GM18907 (cell line): ENCODE measurements around the gene NPTX1.

Source experiments
- ATAC-seq: cut with Tn5 transposase; IDR thresholded peaks from one replicate; pipeline ENCODE4 v1.9.1; 2021; ENCODE audit warnings: mild to moderate bottlenecking, moderate library complexity; ENCODE audit not compliant: unreplicated experiment

The NPTX1 gene

DNA sequence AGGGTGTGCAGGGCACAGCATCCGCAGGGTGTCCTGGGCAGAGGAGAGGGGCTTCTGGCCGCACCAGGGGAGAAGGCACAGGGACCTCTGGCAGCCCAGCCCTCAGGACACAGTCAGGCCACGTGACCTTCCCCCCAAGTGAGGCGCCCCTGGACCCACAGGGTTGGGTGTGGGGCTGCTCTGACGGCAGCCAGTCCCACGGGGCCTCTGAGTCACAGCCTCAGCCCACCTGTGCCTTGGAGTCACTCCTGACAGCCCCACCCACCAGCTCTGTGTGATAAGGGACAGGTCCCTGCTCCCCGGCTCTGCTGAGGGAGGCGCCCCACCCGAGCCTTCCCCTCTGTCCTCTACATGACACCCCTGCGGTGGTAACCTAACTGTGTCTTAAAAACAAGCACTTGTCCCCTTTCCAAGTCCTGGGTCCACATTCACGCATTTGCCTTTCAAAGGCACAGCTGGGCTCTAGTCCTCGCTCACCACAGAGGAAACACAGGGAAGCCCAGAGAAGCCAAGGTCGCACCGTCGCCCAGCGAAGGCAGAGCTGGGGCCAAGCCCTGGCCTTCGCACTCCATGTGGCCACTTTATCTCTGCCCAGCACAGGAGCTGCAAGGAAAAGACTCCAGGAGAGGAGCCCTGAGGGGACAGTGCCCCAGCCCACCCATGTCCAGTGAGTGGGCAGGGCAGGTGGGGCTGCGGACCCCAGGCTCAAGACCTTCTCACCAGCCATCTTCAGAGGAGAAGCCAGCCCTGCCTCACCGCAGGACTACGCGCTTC is 5.1 kb upstream of the NPTX1 start:
- ATAC-seq = no peak

DNA sequence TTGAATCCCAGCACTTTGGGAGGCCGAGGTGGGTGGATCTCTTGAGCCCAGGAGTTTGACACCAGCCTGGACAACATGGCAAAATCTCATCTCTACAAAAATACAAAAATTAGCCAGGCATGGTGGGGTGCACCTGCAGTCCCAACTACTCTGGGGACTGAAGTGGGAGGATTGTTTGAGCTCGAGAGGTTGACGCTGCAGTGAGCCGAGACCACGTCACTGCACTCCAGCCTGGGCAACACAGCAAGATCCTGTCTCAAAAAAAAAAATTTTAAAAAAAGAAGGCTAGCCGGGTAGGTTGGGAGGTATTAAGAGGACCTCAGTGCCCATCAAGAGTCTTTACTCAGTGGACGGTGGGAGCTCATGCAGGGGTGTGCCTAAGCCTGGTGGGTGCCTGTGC is 3.8 kb upstream of the NPTX1 start:
- no peak for ATAC-seq

GRCh38 chr17:80479246-80479566 is 2.8 kb upstream of the NPTX1 start:
- ATAC-seq = no peak

DNA sequence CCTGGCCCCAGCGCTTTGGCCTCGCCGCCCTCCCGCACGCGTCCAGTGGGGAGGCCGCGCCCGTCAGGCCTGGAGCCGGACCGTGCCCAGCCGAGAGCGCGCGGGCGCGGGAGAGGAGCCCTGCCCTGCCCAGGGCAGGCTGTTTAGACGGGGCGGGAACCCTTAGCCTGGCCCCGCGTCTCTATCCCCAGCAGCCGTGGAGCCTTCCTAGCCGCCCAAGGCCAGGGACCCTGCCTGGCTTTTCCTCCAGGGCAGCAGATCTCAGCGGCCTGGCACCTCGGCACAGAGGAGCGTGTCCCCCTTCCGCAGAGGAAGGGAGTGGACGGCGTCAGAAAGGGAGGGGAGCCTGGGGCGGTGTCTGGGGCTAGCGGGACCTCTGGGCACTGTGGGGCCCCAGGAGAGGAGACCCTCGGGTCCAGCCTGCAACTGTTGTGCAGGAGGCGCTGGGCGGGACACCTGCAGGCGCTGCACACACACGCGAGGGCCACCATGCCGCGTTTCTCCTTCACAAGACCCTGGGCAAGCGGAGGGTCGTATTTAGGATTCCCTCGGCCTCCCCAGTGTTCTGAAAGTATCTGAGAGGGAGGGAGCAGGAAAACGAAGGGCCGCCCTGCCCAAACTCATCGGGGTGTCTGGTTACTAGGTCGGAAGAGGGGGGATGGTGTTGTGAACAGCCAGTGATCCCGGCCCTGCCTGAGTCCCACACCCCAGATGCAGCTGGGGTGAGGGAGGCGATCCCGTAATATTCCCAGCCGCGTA is 2.3 kb upstream of the NPTX1 start:
- ATAC-seq = no peak

- ATAC-seq = no peak
Observed at GRCh38 chr17:80477647-80478478, 1.5 kb upstream of the NPTX1 start.

DNA sequence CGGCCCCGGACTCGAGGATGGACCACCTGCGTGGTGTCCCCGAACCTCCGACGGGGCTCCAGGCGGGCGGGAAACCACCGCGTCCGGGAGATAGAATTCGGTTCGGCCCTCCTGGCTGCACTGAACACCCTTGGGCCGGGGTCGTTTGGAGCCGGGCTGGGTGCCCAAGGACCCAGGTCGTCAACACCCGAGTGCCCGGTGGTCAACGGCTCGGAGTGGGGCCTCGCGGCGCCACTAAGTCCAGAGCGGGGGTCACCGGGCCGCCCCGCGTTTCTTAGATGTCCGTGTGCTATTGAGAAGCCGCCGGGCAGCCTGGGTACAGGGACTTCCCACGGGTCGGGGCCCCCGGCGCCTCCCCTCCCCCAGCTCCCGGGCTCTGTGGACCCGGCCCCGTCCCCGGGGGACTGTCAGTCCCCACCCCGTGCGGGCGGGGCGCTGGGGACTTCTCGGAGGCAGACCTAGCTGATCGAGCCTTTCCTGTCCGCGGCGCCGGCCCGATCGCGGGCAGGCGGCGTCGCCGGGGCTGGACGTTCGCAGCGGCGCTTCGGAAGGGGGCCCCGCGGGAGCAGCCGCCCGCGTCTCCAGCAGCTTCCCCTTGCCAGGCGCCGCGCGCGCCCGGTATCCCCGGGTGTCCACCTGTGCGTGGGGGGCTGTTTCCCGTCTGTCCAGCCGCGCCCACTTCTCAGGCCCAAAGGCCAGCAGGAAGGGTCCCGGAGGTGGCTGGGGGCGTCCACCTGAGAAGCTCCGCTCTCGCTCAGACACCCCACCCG is 655 bp upstream of the NPTX1 start:
- ATAC-seq = no peak

- ATAC-seq = no peak
Observed at GRCh38 chr17:80474961-80475909, 1.2 kb downstream of the NPTX1 start.

DNA sequence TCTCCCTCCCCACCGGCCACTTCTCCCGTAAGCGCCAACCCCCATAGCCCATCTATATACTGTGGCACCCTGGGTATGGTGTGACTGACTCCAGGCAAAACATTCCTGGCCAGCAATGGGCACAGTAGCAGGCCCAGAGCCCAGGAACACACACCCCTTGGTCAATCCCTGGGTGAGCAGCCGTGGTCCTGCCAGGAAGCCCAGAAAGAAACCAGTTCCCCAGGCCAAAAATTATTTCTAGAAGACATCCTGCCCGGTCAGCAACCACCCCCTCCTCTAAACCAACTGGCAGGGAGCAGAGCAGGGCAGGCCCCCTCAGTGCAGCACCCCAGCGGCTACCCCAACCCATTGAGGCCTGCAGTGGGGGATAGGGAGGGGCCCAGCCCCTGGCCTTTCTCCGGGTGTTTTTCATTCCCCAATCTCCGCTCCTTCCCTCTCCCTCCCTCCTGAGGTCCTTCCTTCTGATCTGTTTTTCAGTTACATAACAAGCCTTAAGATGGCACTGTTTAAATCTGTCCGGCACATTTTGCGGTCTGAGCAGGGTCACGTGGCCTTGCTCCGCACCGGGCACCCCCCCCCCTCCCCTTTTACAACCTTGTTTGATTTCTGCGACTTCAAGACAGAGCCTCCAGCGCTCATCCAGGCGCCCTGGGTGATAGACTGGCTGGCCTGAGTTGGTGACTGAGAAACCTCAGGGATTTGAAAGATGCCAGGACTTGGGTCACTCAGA is 2.0 kb downstream of the NPTX1 start:
- ATAC-seq = no peak

GRCh38 chr17:80473701-80474100 is 2.7 kb downstream of the NPTX1 start:
- ATAC-seq = no peak

GRCh38 chr17:80472996-80473395 is 3.4 kb downstream of the NPTX1 start:
- ATAC-seq = no peak

DNA sequence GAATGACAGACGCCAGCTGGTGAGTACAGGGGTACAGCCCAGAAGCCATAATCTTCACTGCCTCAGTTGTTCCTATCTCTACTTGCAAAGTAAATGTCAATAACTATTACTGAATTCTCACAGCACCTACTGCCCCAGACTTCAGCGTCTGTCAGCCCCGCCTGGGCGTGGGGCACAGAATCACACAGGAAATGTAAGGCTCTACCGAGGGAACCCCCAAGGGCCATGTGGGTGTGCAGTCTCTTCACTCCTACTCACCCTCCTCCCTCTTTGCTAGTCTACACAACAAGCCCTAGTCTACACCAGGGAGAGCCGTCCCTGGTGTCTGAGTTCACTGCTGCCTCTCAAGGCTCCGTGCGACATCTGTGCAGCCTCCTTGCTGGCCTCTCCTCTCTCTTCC is 4.5 kb downstream of the NPTX1 start:
- ATAC-seq = no peak

DNA sequence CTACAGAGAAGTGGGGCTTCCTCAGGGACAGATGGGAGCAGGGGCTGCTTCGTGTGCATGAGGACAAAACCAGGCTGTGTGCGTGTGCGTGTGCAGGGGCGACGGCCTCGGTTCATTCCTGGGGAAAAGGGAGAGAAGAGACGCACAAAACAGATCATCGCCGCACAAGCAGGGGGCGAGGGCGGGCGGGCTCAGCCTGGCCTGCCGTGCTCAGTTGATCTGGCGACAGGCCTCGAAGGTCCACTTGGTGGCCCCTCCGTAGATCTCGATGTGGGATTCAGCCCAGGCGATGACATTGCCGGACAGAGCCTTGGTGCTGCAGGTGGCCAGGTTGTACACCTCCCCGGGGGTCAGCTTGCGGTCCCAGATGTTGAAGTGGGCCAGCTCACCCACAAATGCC is 5.8 kb downstream of the NPTX1 start:
- ATAC-seq = no peak

GRCh38 chr17:80469667-80470066 is 6.7 kb downstream of the NPTX1 start:
- no peak for ATAC-seq

DNA sequence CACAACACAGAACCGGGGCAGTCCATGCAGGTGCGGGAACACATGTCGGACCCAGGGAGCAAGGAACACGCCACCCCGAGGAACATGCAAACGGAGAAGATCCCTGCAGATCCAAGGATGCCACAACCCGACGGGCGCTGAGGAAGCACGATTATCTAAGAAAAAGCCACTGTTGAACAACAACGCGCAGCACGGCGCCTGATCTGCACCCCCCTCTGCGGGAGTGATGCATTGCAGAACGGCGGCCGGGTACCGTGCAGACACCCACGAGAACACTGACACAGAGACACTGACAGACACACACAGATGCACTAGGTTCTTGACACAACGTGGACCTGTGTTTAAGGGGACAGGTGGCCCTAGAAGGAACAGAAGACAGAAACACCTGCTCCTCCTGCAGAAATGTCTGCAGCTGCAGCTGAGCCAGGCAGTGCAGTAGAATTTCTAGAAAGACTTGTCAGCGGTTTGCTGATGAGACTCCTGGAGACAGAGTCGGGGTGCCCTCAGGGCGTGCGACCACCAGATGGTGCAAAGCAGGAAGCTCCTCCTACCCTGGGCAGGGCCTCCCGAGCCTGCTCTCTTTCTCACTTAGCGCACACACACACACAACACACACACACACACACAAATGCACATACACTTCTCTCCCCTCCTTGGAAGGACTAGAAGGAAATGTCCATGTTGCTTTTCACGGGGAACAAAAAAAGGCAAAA is 7.5 kb downstream of the NPTX1 start:
- ATAC-seq = no peak

DNA sequence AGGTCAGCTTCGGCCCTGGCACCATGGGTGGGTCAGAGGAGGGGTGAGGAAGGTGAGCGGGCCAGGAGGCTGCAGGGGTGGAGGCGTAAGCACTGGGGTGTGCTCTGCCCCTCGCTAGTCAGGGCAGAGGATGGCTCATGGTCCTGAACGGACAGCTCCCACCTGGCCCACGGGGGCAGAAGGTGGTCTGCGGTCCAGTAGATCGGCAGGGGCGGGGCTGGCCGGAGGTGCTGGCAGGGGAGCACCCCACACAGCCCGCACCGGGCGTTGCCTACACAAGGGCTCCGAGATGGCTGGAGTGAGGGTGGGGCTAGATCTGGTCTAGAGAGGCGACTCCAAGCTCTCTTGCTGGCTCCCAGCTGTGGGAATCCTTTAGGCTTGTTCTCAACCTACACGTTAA is 8.2 kb downstream of the NPTX1 start:
- ATAC-seq = no peak

GRCh38 chr17:80466188-80466705 is 10.2 kb downstream of the NPTX1 start:
- ATAC-seq = no peak

- no peak for ATAC-seq
Observed at GRCh38 chr17:80465327-80465974, 11.0 kb downstream of the NPTX1 start.

DNA sequence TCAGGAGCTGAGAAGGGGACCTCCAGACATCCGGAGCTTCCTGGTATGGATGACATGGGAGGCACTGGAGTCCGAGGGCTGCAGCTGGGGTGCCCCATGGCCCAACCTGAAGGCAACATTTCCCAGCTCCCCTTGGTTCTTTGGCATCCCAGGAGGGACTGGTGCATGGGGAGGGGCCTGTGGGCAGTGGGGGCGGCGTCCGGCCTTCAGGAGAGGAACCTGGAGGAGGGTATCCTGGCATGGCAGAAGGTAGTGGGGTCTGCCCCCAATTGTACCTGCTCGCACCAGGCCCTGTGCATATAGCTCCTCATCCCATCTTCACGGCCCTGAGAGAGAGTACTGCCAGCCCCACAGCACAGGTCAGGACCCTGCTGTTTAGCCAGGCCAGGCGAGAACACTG is 11.9 kb downstream of the NPTX1 start:
- ATAC-seq = no peak
